ENCODE results near the gene CCDC142.

CCDC142 gene

DNA sequence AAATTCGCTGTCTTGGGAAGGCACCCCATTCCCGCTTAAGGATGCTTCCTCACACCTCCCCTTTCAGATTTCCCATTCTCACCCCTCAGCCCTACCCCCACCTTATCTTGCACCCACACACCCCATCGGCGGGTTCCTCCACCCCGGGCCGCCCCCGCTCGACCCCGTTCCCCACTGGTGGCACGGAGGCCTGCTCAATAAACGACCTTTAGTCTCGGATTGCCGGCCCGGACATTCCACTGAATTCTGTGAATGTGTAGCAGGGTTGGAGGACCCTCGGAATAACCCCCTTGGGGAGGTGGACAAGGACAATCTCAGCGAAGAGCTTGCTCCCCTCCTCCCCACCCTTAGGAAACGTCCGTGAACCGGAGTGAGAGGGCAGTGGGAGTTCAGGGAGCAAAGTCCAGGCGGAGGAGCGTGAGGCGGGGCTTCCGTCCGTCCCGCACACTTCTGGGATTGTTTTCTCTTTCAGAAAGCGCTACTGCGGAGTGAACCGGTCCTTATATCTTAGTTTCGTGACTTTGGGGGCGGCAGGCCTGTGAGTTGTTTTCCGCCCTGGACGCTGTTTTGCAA lies 19.4 kb upstream of the CCDC142 start:
- no peaks in the 10 kb centered on the region for H3K27me3 ChIP-seq (replicated peaks; ENCODE audit: control insufficient read depth, insufficient read depth, low read length)
- H3K4me3 ChIP-seq (ENCODE audit: low read length) = peak overlapping the region; percentile 96
- DNase-seq (ENCODE audit: low read depth) = no peak
- peak overlapping the region; percentile 94 for H3K9ac ChIP-seq (ENCODE audit: low read length)
- H3K9me3 ChIP-seq (ENCODE audit: control insufficient read depth, low read length) = no peaks in the 10 kb centered on the region
- peaks cover 18% of the 10 kb centered on the region for H3K36me3 ChIP-seq (ENCODE audit: control insufficient read depth, insufficient read depth, low read length, severe bottlenecking)
- peaks cover 58% of the 10 kb centered on the region for H3K4me1 ChIP-seq (ENCODE audit: control insufficient read depth, insufficient read depth, low read length)

DNA sequence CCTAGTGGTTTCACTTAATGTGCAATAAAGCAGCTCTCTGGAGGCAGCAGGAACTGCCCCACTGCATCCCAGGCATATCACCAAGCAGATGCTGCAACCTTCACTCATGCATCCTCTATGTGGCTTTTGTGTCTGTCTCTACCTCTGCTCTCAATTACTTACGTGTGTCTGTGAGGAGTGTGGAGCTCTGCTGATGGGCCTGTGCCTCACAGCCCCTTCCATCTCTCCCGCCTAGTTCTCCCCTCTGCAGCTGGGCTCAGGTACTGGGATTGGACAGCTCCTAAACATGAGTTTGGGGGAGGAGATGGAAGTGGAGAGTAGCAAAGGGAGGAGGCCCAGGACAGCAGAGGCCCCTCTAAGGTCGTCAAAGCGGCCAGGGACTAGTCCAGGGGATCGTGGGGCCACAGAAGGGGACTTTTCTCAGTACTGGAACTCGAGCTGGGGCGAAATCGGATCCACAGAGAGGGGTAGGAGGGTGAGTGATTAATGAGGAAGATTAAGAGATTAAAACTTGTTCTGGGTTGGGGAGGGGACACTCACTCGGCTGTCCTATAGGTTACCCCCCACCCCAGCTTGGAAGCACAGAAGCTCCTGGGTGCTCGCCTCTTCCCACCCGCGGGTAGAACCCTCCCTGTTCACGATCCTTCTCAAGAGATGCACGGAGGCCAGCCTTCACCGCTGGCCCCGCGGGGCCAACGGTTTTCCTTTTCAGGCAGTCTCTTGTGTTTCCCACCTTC lies 18.7 kb upstream of the CCDC142 start:
- peaks cover 53% of the 10 kb centered on the region for H3K4me1 ChIP-seq (ENCODE audit: control insufficient read depth, insufficient read depth, low read length)
- no peak for DNase-seq (ENCODE audit: low read depth)
- no peaks in the 10 kb centered on the region for H3K9me3 ChIP-seq (ENCODE audit: control insufficient read depth, low read length)
- H3K36me3 ChIP-seq (ENCODE audit: control insufficient read depth, insufficient read depth, low read length, severe bottlenecking) = peaks cover 18% of the 10 kb centered on the region
- H3K4me3 ChIP-seq (ENCODE audit: low read length) = peak overlapping the region; percentile 96
- H3K27me3 ChIP-seq (replicated peaks; ENCODE audit: control insufficient read depth, insufficient read depth, low read length) = no peaks in the 10 kb centered on the region
- peak overlapping the region; percentile 94 for H3K9ac ChIP-seq (ENCODE audit: low read length)

GRCh38 chr2:74500578-74500946 lies 17.8 kb upstream of the CCDC142 start:
- H3K9ac ChIP-seq (ENCODE audit: low read length) = no peak overlapping the region
- no peak for DNase-seq (ENCODE audit: low read depth)
- H3K9me3 ChIP-seq (ENCODE audit: control insufficient read depth, low read length) = no peaks in the 10 kb centered on the region
- no peak overlapping the region for H3K4me3 ChIP-seq (ENCODE audit: low read length)
- peaks cover 12% of the 10 kb centered on the region for H3K36me3 ChIP-seq (ENCODE audit: control insufficient read depth, insufficient read depth, low read length, severe bottlenecking)
- H3K27me3 ChIP-seq (replicated peaks; ENCODE audit: control insufficient read depth, insufficient read depth, low read length) = no peaks in the 10 kb centered on the region
- peaks cover 44% of the 10 kb centered on the region for H3K4me1 ChIP-seq (ENCODE audit: control insufficient read depth, insufficient read depth, low read length)

DNA sequence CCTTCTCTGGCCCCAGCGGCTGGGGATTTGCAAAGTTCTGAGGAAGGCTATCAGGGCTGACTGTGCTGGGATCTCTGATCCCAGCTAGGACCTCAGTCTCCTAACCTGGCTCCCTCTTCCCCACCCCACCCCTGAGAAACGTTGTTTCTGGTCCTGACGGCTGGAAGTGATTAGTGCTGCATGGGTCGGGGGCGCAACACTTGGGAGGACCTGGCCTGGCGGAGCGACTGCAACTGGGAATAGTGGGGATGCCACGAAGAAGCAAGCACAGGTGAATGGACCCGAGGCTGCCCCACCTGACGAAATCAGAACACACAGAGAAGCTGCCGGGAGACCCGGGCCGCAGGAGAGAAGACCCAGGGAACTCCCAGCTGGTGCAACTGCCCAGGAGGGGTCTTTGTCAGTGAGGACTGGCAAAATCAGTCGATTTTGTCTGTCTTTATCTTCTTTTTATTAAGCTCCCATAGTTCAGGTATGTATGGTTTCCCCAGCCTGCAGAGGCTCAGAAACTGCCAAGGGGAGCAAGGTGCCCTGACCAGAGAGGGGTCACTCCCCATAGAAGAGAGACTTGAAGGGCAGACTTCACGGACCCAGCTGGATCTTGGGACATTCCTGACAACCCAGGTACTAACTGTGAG lies 17.3 kb upstream of the CCDC142 start:
- peak overlapping the region; percentile 71 for H3K4me3 ChIP-seq (ENCODE audit: low read length)
- H3K9me3 ChIP-seq (ENCODE audit: control insufficient read depth, low read length) = no peaks in the 10 kb centered on the region
- peaks cover 7% of the 10 kb centered on the region for H3K36me3 ChIP-seq (ENCODE audit: control insufficient read depth, insufficient read depth, low read length, severe bottlenecking)
- H3K27me3 ChIP-seq (replicated peaks; ENCODE audit: control insufficient read depth, insufficient read depth, low read length) = no peaks in the 10 kb centered on the region
- DNase-seq (ENCODE audit: low read depth) = no peak
- H3K4me1 ChIP-seq (ENCODE audit: control insufficient read depth, insufficient read depth, low read length) = peaks cover 39% of the 10 kb centered on the region
- H3K9ac ChIP-seq (ENCODE audit: low read length) = peak overlapping the region; percentile 58

DNA sequence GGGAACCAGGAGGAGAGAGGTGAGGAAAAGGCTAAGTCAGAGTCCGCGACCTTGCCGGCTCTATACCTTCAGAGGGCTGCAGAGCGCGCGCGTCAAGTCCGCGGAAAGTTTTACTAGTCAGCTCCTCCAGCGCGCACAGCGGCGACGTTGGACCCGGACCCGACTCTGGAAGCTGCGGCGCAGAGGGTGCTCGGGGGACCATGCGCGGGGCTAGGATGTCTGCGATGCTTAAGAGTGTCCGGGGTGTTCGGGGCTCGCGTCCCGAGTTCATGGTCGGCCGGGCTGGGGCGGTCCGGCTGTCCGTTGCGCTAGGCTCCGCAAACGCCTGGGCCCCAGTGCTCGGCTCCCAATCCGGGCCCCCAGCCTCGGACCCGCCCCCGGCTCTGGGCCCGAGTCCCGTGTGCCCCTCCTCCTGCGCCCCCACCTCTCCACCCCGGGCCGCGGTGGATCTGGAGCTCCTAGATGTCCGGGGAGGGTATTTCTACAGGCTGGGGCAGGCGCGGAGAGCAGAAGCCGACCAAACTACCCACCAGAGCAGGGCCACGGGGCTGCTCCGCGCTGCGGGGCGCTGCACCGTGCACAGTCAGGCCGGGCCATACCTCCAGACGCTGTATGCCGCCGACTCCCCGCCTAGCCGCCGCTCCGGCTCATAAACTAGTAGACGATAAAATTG lies 16.6 kb upstream of the CCDC142 start, which contains the start of gene LBX2:
TSS of gene LBX2 (minus strand) at position 337 of the 673 bp plus-strand sequence. CDS start at position 271, 66 bp downstream.
- Histone ChIP-seq H3K9ac (ENCODE audit: low read length) (peak within 1 kb of the TSS; percentile 58), H3K27me3 (replicated peaks; ENCODE audit: control insufficient read depth, insufficient read depth, low read length) (no peaks in the 10 kb centered on the region), H3K4me1 (ENCODE audit: control insufficient read depth, insufficient read depth, low read length) (peaks cover 32% of the 10 kb centered on the region), H3K36me3 (ENCODE audit: control insufficient read depth, insufficient read depth, low read length, severe bottlenecking) (peaks cover under 1% of the 10 kb centered on the region), H3K4me3 (ENCODE audit: low read length) (peak within 1 kb of the TSS; percentile 71), H3K9me3 (ENCODE audit: control insufficient read depth, low read length) (no peaks in the 10 kb centered on the region)
- peak; percentile 58 for DNase-seq (ENCODE audit: low read depth)

DNA sequence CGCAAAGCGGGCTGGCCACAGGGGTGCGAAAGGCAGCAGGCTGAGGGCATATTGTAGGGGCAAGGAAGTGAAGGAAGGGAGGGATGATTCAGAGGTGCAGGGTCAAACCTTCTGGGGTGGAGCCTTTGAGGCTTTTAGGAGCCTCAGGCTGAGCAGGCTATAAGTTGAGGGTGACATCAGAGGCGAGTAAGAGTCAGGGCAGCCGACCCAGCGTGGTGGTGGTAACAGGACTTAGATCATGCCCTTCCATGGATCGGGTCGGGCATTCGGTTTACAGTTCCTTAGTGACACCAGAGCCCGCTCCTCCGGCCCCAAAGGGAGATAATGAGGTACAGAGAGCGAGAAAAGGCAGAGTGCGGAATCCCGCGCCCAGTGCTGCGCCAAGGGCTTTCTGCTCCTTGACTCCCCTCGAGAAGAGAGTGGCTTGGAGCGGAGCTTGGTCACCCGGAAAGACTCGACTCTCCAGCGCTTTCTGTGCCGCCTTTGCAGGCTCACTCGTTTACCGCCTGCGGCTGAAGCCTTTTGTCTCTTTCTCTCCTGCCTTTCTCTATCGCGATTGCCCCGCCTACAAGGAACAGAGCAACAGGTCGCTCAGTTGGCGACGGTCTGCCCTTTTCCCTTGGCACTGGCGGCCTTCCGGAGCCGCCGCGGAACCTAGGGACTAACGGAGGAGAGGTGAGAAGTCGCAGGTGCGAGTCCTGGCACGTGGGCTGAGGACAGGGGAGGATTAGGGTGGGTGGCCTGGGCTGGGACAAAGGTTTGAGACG lies 15.9 kb upstream of the CCDC142 start:
- peak overlapping the region; percentile 71 for H3K4me3 ChIP-seq (ENCODE audit: low read length)
- peak overlapping the region; percentile 58 for H3K9ac ChIP-seq (ENCODE audit: low read length)
- H3K36me3 ChIP-seq (ENCODE audit: control insufficient read depth, insufficient read depth, low read length, severe bottlenecking) = peaks cover 8% of the 10 kb centered on the region
- no peaks in the 10 kb centered on the region for H3K9me3 ChIP-seq (ENCODE audit: control insufficient read depth, low read length)
- H3K27me3 ChIP-seq (replicated peaks; ENCODE audit: control insufficient read depth, insufficient read depth, low read length) = no peaks in the 10 kb centered on the region
- H3K4me1 ChIP-seq (ENCODE audit: control insufficient read depth, insufficient read depth, low read length) = peaks cover 26% of the 10 kb centered on the region
- peak; percentile 59 for DNase-seq (ENCODE audit: low read depth)

DNA sequence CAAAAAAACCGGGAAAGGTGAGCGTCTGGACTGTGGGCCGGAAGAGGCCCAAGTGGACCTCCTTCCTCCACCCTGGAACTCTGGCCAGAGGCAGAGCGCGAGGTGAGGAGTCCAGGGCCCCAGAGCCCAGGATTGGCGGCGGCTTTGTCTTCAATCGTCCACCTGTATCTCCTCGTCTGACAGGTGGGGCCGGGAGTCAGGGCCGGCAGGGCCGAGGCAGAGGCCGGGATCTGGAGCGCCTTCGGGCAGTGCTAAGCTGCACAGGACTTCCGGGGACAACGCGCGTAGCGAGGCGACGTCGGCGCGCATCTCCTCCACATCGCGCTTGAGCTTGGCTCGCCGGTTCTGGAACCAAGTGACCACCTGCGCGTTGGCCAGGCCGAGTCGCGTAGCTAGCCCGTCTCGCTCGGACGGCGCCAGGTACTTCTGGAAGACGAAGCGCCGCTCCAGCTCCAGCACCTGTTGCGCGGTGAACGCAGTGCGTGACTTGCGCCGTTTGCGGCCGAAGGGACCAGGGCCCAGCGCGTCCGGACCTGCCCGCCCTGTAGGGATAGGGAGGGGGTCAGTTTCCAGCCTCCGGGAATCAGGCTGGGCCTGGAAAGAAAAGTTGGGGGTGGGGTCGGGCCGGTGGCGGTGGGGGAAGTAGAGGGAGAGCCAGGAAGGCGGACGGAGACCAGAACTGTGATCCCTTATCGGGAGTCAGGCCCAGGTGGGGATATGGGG lies 15.1 kb upstream of the CCDC142 start:
- H3K9me3 ChIP-seq (ENCODE audit: control insufficient read depth, low read length) = no peaks in the 10 kb centered on the region
- DNase-seq (ENCODE audit: low read depth) = no peak
- H3K9ac ChIP-seq (ENCODE audit: low read length) = no peak overlapping the region
- peaks cover 15% of the 10 kb centered on the region for H3K36me3 ChIP-seq (ENCODE audit: control insufficient read depth, insufficient read depth, low read length, severe bottlenecking)
- no peaks in the 10 kb centered on the region for H3K27me3 ChIP-seq (replicated peaks; ENCODE audit: control insufficient read depth, insufficient read depth, low read length)
- H3K4me3 ChIP-seq (ENCODE audit: low read length) = peak overlapping the region; percentile 71
- peaks cover 21% of the 10 kb centered on the region for H3K4me1 ChIP-seq (ENCODE audit: control insufficient read depth, insufficient read depth, low read length)

- no peaks in the 10 kb centered on the region for H3K27me3 ChIP-seq (replicated peaks; ENCODE audit: control insufficient read depth, insufficient read depth, low read length)
- H3K4me1 ChIP-seq (ENCODE audit: control insufficient read depth, insufficient read depth, low read length) = peaks cover 18% of the 10 kb centered on the region
- peaks cover 23% of the 10 kb centered on the region for H3K36me3 ChIP-seq (ENCODE audit: control insufficient read depth, insufficient read depth, low read length, severe bottlenecking)
- no peak for DNase-seq (ENCODE audit: low read depth)
- H3K4me3 ChIP-seq (ENCODE audit: low read length) = peak overlapping the region; percentile 71
- no peak overlapping the region for H3K9ac ChIP-seq (ENCODE audit: low read length)
- no peaks in the 10 kb centered on the region for H3K9me3 ChIP-seq (ENCODE audit: control insufficient read depth, low read length)
Observed at GRCh38 chr2:74496997-74497776, 14.4 kb upstream of the CCDC142 start.

DNA sequence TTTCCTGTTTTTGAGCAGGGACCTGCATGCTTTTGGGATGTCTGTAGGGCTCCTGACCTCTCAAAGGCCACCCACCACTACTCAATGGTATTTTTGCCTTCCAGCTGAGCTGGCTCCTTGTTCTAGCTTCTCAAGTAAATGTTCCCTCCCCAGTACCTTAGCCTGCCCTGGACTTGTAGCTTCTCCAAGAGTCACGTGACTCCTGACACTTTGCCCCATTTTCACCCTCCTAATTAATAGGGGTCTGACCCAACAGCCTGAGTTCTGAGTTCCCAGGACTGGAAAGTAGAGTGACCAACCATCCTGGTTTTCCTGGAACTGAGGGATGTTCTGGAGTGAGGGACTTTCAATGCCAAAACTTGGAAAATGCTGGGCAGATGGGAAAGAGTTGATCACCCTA lies 12.6 kb upstream of the CCDC142 start:
- no peaks in the 10 kb centered on the region for H3K9me3 ChIP-seq (ENCODE audit: control insufficient read depth, low read length)
- DNase-seq (ENCODE audit: low read depth) = no peak
- H3K9ac ChIP-seq (ENCODE audit: low read length) = no peak overlapping the region
- H3K4me1 ChIP-seq (ENCODE audit: control insufficient read depth, insufficient read depth, low read length) = peaks cover 18% of the 10 kb centered on the region
- peaks cover 40% of the 10 kb centered on the region for H3K36me3 ChIP-seq (ENCODE audit: control insufficient read depth, insufficient read depth, low read length, severe bottlenecking)
- H3K4me3 ChIP-seq (ENCODE audit: low read length) = no peak overlapping the region
- no peaks in the 10 kb centered on the region for H3K27me3 ChIP-seq (replicated peaks; ENCODE audit: control insufficient read depth, insufficient read depth, low read length)

DNA sequence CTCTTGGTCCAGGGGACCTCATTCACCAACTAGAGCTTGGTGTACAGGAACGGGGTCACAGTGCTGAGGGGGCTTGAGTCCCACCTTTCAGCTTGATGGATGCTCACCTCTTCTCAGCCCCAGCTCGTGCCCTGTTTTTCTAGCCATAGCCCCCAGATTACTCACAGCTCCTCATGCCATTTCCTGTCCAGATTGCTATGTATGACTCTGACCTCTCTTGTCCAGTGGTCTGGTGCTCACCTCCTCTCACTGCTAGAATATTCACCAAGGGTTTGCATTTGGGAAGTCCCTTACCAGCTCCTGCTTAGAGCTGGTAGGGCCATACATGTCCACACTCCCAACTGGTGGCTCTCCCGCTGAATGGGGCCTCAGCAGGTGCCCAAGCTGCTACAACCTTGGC lies 10.7 kb upstream of the CCDC142 start:
- Histone ChIP-seq H3K4me1 (ENCODE audit: control insufficient read depth, insufficient read depth, low read length) (peaks cover 11% of the 10 kb centered on the region), H3K9me3 (ENCODE audit: control insufficient read depth, low read length) (no peaks in the 10 kb centered on the region), H3K4me3 (ENCODE audit: low read length) (no peak overlapping the region), H3K36me3 (ENCODE audit: control insufficient read depth, insufficient read depth, low read length, severe bottlenecking) (peaks cover 46% of the 10 kb centered on the region), H3K27me3 (replicated peaks; ENCODE audit: control insufficient read depth, insufficient read depth, low read length) (no peaks in the 10 kb centered on the region), H3K9ac (ENCODE audit: low read length) (no peak overlapping the region)
- no peak for DNase-seq (ENCODE audit: low read depth)
